NCI-H2029 treated with DMSO at 0.1 percent for 48 hours (cell line): ENCODE data around the gene SYNGR3.
"Not testable (repeated sequence)": the region's sequence is repeated elsewhere in the genome, so short reads cannot be mapped to it uniquely, and the experiment has no call there.

Source experiments
- DNase-seq: peaks from one replicate; lab custom pipeline; 2025; lab: John Stamatoyannopoulos, UW

Gene SYNGR3

GRCh38 chr16:1959269-1960039, 30.3 kb upstream of the SYNGR3 start, which contains the start of gene NDUFB10:
TSS of gene NDUFB10 (plus strand) at chr16:1959538. CDS start at chr16:1959625, 87 bp downstream.
- peak; percentile 43 for DNase-seq

GRCh38 chr16:1960665-1961630, 28.8 kb upstream of the SYNGR3 start:
- no peak for DNase-seq

DNA sequence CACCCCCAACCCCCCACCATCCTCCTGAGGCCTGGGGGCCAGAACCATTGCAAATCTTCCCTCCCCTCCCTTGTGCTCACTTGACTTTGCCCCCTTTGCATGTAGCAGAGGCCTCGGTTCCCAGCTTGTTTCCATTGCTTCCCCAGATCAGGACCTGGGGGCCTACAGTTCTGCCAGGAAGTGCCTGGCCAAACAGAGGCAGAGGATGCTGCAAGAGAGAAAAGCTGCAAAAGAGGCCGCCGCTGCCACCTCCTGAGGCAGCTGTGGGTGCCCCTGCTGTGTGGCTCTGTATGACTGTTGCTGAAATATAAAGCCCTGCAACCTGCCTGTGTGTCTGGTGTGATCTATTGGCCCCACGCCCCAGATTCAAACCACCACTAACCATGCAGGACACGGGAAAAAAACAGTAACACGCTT, 28.1 kb upstream of the SYNGR3 start:
- no peak for DNase-seq

DNA sequence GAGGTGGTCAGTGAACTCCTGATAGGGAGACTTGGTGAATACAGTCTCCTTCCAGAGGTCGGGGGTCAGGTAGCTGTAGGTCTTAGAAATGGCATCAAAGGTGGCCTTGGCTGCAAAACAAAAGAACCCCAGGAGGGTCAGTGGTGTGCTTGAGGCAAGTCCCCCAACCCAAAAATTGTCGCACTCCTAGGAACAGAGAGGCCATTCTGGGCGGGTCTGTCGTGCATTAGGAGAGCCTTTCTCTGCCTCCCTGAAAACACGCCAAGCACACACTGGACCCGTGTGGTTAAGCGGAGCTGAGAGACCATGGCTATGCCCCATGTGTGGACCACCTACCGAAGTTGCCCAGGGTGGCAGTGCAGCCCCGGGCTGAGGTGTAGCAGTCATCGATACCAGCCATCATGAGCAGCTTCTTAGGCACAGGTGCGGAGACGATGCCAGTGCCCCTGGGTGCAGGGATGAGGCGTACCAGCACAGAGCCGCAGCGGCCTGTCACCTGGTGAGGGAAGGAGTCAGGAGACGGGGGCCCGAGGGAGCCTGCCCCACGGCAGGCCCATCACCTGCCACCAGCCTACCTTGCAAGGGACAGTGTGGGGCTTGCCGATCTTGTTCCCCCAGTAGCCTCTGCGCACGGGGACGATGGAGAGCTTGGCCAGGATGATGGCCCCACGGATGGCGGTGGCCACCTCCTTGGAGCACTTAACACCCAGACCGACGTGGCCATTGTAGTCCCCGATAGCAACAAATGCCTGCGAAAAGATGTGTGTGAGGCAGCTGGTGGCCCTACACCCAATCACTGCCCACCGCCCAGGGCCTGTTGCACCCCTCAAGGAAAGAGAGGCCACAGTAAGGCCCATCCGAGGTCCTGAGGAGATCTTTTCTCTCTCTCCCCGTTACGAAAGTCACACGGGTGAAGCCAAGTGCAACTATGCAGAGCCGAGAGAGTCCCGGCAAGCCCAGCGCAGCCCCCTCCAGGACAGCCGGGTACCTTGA, 27.3 kb upstream of the SYNGR3 start:
- not testable (repeated sequence) for DNase-seq

GRCh38 chr16:1963806-1964505, 25.8 kb upstream of the SYNGR3 start:
- DNase-seq, result no peak

DNA sequence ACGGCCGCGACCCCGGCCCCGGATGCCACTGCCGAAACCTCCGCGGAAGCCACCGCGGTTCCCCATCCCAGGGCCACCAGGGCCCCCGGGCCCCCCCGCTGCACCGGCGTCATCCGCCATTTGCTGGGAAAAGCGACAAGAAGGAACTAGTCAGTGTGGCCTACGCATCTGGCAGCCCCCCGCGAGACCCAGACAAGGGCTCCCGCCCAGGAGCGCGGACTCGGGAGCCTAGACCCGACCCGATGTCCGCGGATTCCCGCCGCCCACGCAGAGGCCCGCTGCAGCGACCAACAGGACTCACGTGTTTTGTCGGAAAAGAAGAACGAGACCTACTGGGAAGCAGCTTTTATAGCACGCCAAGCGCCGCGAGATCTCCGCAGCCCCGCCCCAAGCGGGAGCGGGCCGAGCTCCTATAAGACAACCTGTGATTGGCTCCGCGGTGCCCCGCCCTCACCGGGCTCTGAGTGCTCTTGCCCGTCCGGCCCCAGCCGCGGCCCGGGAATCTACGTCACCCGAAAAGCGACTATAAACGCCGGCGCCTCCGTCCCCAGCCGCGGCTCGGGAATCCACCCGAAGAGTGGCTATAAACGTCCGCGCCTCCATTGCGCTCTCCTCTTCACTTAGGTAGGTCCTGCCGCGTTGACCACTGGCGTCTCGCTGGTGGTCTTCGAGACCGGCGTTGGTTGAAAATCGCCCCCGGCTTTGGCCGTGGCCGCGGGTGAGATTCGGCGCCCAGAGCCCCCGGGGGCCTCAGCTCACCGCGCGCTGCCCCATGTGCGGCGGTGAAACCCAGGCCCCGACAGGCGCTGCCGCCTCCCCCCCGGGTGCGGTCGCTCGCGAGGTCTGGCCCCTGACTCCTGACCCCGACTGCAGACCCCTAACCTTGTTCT, 25.0 kb upstream of the SYNGR3 start, which contains the start of gene RPS2:
RPS2 (minus strand) TSS at position 321 of the 890 bp plus-strand sequence; CDS start at position 120, 201 bp downstream.
- DNase-seq, result peak; percentile 92

DNA sequence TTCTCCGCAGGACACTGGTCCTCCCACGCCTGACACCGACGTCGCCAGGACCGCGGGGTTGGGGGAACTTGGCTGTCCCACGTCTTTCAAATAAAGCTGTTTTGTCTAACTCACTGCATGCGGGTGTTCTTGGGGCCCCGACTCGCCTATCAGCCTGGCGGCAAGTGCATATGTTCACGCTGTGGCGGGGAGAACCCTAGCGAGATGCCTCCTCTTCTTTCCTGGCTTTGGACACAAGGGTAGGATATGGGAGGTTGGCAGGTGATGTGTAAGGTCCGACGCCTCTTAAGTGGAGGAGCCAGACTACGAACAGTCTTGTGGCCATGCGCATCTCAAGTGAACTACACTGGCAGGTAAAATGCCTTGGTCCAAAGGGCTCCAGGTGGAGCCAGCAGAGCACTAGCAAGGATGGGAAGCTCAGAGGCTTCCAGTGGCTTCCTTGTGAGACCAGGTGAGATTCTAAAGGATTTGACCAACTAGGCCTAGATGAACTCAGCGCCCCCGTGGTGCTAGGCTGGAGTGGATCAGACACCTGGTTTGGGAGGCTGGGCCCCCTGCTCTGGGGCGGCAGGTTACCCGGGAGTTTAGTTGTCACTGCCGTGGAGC, 24.3 kb upstream of the SYNGR3 start:
- DNase-seq, result no peak

DNA sequence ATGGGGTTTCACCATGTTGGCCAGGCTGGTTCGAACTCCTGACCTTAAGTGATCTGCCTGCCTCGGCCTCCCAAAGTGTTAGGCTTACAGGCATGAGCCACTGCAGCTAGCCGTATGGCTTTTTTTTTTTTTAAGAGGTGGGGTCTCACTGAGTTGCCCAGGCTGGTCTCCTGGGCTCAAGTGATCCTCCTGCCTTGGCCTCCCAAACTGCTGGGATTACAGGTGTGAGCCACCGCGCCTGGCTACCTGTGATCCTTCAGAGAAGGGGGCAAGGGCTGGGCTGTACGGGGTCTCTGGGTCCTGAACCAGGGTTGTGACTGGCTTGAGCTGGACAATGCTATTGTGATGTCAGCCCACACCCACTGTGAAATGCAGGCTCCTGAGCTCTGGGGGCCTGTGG, 23.3 kb upstream of the SYNGR3 start, which contains the start of gene RNF151:
RNF151 (plus strand) TSS at position 397 of the 400 bp plus-strand sequence. CDS start 26 bp downstream, outside the sequence.
- DNase-seq, result no peak

DNA sequence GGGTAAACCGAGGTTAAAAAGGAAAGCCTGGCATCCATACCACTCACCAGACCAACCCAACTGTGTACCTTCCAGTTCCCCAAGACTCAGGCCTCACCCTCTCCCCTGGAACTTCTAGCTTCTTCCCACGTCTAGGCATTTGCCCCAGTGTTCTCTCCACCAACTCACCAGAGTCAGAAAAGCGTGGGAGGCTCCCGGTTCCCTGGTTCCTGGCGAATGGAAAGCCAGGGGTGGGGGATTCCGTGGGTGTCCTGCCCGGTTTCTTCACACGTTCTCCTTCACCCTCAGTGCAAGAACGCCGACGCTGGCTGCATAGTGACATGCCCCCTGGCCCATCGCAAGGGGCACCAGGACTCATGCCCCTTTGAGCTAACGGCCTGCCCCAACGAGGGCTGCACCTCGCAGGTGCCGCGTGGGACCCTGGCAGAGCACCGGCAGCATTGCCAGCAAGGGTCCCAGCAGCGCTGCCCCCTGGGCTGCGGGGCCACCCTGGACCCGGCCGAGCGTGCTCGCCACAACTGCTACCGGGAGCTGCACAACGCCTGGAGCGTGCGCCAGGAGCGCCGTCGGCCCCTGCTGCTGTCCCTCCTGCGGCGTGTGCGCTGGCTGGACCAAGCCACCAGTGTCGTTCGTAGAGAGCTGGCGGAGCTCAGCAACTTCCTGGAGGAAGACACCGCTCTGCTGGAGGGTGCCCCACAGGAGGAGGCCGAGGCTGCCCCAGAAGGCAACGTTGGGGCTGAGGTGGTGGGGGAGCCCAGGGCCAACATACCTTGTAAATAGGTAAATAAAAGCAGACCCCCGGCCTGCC, 21.4 kb upstream of the SYNGR3 start:
- no peak for DNase-seq

DNA sequence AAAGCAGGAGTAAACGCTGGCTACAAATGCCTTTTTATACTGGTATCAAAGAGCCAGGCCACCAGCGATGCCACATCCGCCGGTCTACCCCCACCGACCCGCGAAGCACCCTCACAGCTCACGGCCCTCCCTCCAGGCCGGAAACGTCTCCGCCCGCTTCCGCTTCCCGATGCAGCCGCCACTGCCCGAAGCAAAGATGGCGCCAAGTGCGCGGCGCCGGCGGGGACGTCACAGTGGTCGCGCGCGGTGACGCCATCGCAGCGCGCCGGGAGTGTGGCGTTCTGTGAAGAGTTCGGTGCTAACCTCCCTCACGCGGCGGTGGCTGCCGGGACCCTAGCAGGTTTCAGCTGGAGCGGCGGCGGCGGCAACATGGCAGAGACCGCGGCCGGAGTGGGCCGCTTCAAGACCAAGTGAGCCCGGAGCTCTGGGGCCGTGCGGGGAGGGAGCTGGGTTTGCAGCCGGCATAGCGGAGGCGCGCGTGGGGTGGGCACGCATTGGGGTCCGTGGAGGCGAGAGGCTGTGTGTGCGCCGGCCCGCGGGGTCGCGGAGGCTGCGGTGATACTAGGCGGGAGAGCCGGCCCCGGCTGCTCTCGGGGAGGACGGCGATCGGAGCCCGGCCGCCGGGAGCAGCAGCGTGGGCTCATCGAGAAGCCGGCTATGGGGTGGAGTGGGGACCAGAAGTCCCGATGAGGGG, 17.8 kb upstream of the SYNGR3 start, which contains the start of gene TBL3:
TBL3 (plus strand) TSS at position 258 of the 694 bp plus-strand sequence; CDS start at position 370, 112 bp downstream.
- peak; percentile 60 for DNase-seq

DNA sequence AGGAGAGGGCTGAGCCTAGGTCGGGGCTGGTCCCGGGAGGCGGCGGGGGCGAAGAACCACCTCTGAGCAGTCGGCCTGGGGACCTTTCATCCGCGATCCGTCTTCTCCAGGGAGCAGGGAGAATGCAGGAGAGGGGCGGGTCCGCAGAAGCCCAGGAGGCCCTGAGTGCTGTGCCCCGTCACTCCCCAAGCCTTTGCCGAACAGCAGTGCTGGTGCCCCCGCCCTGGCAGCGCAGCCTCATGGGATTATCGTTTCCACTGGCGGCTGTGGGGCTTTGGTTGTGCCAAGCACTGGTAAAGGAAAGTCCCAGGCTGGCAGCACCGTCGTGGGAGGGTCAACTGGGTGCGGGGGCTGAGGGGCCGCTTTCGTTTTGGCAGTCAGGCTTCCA, 17.3 kb upstream of the SYNGR3 start:
- DNase-seq, result no peak

GRCh38 chr16:1973461-1974156, 16.2 kb upstream of the SYNGR3 start:
- no peak for DNase-seq

DNA sequence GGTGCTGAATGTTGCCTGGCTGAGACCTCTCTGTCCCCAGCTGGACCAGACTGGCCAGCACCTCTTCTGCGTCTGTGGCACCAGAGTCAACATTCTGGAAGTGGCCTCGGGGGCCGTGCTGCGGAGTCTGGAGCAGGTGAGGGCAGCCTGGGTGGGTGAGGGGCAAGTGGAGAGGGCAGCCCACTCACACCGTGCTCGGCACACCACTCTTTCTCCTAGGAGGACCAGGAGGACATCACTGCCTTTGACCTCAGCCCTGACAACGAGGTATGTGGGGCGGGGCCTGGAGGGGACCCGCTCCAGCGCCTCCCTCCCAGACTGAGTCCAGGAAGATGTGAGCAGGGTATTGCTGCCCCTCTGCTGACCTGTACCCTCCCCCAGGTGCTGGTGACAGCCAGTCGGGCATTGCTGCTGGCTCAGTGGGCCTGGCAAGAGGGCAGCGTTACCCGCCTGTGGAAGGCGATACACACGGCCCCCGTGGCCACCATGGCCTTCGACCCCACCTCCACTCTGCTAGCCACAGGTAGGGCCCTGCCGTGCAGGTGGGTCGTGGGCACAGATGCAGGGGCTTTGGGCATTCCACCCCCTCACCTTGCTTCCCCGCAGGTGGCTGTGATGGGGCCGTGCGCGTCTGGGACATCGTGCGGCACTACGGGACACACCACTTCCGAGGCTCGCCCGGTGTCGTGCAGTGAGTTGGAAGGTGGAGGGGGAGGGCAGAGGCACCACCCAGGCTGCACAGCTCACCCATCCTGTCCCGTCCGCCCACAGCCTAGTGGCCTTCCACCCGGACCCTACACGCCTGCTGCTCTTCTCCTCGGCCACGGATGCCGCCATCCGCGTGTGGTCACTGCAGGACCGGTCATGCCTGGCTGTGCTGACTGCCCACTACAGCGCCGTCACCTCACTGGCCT, 15.4 kb upstream of the SYNGR3 start:
- no peak for DNase-seq

- no peak for DNase-seq
Observed at GRCh38 chr16:1975432-1976215, 14.1 kb upstream of the SYNGR3 start.

DNA sequence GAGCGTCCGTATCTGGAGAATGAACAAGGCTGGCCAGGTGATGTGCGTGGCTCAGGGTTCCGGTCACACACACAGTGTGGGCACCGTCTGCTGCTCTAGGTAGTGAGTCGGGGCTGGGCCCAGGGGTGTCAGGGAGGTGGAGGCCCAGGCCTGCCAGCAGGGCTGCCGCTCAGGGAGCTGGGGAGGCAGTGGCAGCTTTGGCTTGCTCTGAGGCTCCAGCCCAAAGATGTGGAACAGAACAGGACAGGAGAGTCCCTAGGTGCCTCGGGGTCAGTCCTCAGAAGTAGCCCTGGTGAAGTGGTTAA, 13.6 kb upstream of the SYNGR3 start:
- DNase-seq, result no peak
